GM10847 (cell line): ENCODE measurements around the gene TMEM127.

Source experiments
- POLR2A ChIP-seq: IDR thresholded peaks from 2 replicates; pipeline ENCODE4 v1.6.1; 2011; ENCODE audit not compliant: insufficient read length; ENCODE audit errors: extremely low read depth

Gene TMEM127

DNA sequence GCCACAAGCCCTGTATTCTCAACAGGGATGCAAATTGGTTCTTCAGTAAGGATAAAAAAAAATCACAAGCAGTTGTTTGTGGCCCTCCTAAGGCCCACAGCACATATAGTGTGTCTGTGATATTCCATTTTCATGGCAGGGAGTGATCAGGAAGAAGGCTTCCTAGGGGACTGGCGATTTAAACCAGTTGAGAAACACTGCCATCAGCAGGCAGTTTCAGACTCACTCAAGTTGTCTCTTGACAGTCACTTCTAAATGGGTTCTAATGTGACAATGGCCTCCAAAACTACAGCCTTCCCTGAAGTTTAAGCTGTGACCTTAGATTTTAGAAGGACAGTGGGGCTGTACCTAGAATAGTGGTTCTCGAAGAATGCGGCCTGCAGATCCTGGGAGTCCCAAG lies 6.2 kb upstream of the TMEM127 start:
- TF ChIP-seq POLR2A = no peak

DNA sequence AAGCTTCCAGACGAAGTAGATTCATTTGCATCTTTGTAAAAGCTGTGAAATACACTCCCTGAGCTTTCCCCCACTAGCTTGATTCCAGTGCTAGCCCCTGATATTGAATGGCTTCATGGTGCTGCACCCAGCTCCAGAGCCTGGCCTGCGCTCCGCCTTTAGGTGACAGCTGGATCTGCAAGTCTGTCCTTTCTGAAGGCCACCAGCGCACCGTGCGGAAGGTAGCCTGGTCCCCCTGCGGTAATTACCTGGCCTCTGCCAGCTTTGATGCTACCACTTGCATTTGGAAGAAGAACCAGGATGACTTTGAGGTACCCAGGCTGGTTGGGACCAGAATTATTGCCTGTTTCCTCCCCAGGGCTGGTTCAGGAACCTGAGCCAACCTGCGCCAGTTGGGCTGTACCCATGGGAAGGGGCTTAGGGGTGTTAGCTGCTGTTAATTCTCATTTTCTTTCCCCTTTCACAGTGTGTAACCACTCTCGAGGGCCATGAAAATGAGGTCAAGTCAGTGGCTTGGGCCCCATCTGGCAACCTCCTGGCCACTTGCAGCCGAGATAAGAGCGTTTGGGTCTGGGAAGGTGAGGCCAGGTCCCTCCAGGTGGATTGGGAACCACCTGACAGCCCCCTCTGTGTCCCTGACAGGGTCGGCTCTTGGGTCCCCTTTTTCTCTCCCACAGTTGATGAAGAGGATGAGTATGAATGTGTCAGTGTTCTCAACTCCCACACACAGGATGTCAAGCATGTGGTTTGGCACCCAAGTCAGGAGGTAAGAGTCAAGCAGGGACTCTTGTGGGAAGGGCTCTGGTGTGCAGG lies 1.6 kb upstream of the TMEM127 start:
- no peak for TF ChIP-seq POLR2A

DNA sequence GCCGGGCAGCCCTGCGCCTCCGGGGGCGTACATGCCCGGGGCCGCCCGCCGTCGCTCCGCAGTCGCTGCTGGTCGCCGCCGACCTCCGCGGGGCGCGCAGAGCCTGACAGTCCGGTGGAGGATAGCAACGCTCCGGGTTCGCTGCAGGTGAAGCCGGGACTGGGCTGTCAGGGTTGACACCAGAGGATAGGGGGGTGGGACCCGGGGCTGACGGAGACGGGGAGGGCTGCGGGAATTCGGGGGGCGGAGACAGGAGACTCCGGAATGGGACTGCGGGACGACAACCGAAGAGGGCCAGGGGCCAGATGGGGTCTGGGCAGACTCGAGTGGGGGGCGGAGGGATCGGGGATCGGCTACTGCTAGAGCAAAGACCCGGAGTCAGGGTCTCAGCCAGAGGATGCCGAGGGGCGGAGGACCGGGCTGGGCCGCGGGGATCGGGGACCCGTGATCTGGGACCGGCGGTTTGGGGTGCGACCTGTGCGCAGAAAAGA lies 403 bp downstream of the TMEM127 start:
- TF ChIP-seq POLR2A = no peak

DNA sequence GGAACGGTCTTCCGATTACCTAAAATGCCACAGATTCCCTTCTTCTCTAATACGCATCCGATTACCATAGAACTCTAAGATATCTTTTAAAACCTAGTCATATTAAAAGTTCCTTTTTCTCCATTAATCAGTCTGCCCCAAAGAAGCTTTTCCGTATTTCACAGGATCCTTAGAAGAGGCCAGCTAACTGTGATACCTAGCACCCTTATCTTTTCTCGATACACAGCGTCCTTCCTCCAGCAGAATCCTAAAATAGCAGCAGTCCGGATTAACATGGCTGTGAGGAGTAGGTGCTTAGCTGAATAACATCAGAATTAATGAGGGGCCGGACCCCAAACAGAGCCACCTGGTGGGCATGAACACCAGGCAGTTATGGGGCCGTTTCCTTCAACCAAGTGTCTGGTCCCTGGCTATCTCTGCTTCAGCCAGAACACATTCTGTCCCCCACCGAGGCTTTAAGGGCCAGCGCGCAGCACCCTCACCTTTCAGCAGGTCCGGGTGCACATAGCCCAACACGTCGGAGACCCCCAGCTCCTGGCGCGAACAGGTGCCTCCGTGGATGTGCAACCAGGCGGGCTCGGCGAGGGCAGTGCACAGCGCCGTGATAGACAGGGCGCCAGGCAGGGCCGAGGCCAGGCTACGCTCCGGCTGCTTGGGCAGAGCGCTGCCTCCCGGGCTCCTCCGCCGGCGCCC lies 995 bp downstream of the TMEM127 start:
- TF ChIP-seq POLR2A = no peak

DNA sequence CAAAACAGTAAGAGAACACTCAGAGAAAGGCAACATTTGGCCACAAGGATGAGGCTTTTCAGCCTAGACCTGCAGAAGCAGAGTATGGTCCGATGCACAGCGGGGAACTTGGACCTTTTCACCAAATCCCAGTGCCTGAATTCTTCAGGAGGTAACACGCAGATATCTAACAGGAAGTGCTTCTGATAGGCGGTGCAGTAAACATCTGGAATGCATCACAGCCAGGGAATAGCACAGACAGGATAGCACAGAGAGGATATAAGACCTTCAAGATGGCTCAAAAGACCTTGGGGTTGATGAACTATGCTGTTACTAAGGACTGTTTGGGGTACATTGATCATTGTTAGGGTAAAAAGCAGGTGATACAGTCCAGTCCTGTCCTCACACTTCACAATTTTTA lies 1.7 kb downstream of the TMEM127 start:
- no peak for TF ChIP-seq POLR2A

DNA sequence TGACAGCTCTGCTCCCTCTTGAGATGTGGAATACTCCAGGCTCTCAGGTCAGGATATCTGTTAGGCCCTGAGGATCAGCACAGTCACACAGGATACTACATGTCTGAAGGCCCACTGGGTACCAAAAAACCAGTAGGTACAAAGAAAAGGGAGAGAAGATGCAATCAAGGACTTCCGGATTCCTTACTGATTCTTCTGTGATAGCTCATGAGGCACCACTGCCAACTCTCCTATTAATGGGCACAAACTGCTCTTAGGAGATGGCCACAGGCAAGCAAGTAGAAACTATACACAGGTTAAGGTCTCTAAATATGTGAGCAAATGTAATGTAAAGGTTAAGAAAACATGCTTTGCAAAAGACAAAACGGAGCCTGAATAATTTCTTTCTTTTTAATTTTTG lies 3.5 kb downstream of the TMEM127 start:
- TF ChIP-seq POLR2A = no peak

DNA sequence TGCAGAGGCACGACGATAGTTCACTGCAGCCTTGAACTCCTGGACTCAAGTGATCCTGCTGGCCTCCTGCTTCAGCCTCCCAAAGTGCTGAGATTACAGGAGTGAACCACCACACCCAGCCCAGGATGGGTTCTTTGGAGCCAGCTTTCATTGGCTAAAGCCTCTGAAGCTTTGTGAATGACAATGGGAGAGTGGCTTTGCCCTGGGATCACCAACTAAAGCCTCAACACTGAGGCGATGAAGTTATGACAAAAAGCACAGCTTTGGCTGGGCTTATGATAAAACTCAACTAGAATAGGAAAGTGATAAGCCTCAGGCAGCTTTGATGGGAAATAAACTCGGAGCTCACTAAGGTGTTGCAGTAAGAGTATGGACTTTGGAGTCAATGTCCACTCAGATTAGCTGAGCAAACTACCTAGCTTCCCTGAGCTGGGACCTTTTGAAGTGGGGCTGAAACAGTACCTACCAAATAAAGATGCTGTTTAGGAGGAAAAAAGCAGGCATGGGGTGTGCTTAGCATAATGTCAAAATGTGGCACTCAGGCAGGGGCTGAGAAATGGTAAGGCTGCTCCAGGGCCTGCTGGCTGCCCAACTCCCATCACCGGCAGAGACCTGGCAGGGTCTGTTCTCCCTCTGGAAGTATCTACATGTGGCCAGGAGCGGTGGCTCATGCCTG lies 4.3 kb downstream of the TMEM127 start:
- no peak for TF ChIP-seq POLR2A

DNA sequence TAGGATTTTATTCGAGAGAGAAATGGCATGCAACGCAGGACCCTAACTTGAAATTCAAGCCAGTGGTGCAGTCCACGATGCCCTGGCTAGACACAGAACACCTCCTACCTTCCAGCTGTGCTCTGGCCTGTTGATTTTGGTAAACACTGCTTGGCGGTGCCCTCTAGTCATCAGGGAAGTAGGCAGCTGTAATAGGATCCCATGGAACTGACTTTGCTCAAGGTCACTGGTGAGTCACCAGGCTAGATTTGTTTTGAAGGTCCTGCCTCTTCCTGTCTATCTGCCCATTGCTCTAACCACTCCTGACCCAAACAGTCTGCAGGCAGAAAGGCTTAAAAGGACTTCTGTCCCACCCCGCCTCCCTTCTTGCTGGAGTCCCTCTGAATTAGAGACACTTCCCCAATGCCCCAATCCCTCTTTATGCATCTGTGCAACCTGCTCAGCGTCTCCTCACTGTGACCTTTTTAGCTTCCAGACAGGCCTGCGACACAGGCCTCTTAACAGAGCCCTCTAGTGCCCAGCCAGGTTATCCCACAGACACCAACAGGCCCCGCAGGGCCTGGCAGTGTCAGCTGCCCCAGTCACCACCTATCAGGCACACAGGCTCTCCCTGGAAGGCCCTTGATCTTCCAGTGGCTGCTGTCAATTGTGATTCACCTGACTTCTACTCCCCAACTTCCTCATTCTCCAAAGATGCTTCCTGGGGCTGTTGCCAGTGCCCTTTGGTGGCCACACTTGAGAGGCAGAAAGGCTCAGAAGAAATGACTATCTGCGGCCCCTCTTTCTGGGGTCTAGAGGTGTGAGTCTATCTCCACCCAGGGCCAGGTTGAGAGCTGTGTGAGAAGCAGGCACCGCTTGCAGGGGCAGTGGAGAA lies 5.2 kb downstream of the TMEM127 start:
- TF ChIP-seq POLR2A = no peak

DNA sequence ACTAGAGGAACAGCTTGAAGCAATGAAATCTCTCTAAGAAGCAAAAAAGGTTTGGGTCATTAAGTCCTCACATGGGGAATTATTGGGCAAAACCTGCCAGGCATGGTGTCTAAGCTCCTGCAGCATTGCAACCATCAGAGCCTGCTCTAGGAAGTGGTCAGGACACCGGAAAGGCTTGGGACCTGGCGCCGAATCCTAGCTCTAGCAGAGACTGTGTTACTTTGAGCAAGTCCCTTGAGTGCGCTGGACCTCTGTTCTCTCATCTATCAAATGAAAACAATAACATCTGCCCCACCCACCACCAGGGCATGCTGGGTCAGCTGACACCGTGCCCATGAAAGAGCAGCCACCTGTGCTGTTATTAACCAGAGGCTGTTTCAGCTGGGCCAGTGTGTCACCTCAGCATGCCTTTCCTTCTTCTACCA lies 6.3 kb downstream of the TMEM127 start:
- no peak for TF ChIP-seq POLR2A

DNA sequence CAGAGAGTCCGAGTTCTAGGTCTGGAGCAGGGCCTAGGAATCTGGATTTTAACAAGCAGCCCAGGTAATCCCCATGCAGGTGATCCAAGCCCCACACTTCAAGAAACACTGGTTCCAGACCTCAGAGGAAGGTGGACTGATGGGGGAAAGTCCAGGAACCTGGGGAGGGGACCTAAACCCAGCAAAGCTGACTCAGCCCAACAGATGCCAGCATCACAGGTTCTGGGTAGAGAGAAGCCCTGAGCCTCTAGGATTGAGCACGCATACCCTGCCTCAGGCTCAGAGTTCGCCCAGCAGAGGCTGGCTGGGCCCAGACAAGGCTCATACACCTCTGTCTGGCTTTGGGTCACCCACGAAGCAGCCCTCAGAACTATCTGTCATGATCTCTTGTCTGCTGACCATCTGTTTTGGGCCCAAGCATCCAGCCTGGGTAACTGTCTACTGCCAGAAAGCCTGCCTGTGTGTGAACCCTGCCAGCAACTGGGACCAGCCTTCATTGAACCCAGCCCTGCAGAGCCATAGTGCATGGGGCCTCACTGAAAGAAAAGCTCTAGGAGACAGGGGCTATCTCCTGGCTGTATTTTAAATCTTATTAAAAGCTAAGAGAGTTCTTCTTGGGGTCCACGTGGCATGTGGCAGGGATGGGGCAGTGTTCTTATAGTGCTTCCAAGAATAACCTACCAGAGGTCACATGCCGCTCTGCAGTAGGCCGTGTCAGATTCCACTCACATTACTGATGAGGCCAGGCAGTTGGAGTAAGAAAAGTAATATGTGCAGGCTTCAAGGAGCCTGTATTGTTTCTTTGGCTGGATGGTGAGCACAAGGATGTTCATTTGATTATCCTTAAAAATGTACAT lies 7.4 kb downstream of the TMEM127 start:
- TF ChIP-seq POLR2A = no peak

DNA sequence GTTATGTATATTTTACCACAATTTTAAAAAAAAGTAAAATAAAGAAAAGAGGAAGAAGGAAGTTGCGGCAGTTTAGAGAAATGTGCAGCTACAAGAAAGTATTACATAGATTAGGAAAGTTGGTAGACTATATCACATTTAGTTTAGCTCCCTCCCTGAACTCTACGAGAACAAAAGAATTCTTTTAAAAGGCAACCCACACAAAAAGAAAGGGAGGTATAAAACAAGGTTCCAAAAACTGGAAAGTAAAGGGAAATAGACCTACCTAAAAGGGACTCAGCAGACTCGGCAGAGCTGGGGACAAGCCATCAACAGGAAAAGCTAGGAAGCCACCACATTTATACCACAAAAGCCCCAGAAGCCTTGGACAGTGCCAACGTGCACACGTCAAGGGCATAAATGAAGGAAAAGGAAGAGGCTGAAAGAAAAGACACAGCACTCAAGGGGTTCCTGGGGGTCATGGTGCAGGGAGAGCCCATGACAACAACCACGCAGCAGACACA lies 9.1 kb downstream of the TMEM127 start:
- no peak for TF ChIP-seq POLR2A

DNA sequence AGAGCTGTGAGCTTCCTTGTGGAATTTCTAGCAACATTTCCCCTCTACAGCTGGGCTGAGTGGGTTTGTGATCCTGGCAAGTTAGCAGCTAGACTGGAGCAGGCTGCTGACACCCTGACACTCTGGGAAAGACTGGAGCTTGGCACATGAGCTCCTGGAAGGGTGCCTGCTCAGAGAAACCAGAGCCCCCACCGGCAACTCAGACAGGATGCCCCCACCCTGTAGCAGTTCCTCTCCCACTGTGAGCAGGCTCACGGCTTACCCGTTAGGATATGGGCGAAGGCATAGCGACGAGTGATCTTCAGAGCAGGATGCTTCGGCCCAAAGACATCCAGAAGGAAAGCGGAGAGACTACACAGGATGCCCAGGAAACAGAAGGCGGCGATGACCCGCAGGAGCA lies 11.2 kb downstream of the TMEM127 start:
- no peak for TF ChIP-seq POLR2A

DNA sequence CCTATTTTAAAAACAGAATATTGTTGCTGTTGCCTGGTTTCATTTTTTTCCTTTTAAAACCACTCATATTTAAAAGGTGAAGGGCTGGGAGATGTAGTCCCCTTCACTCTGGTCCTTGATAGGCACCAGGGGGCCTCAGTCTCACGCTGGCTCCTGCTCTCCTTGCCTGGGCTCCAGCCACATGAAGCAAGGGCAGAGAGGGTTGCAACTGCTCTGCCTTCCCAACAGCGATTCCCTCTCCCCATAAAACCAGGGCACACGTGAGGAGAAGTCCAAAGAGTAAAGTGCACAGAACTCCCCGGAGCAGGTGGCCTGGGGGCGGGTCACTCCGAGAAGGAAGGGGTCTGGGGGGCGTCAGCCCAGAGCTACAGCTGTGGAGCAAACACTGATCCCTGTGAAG lies 12.8 kb downstream of the TMEM127 start:
- TF ChIP-seq POLR2A = no peak

DNA sequence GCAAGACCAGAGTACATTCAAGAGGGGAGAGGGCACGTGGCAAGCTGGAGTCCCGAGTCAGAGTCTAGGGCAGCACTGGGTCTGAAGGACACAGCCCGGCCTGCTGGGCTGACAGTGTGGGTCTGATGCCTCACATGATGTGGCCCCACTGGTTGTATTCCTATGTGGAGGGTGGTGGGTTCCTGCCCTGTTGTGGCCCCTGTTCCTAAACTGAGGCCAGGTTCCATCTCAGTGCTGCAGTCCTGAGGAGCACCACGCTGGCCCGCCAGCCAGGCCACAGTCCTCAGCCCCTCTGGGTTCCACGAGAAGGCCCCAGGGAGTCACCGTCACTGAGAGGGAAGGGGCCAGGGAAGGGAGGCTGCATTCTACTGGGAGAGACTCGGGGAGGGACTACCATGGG lies 13.3 kb downstream of the TMEM127 start:
- TF ChIP-seq POLR2A = no peak
